ENCODE measurements around the gene PRDM7.
"Not testable (repeated sequence)": the region's sequence is repeated elsewhere in the genome, so short reads cannot be mapped to it uniquely, and the experiment has no call there.

DNA sequence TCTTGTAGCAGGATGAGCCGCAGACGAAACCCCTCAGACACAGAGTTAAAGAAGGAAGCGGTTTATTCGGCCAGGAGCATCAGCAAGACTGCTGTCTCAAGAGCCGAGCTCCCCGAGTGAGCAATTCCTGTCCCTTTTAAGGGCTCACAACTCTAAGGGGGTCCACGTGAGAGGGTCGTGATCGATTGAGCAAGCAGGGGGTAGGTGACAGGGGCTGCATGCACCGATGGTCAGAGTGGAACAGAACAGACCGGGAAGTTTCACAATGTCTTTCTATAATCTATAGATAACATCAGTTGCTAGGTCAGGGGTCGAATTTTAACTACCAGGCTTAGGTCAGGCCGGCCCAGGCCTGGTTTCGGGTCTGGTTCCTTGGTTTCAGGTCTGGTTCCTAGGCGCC is 20.6 kb downstream of the PRDM7 start:
- TF ChIP-seq, protein P1, sequence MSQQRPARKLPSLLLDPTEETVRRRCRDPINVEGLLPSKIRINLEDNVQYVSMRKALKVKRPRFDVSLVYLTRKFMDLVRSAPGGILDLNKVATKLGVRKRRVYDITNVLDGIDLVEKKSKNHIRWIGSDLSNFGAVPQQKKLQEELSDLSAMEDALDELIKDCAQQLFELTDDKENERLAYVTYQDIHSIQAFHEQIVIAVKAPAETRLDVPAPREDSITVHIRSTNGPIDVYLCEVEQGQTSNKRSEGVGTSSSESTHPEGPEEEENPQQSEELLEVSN (IDR thresholded peaks at IDR 0.05; ENCODE audit: borderline replicate concordance, low read depth): not testable (repeated sequence)
- TF ChIP-seq POLR2A (IDR thresholded peaks at IDR 0.05; ENCODE audit: low read length); EHF (CRISPR knock-in tag; IDR thresholded peaks at IDR 0.05): not testable (repeated sequence)
- TF ChIP-seq, protein P2, sequence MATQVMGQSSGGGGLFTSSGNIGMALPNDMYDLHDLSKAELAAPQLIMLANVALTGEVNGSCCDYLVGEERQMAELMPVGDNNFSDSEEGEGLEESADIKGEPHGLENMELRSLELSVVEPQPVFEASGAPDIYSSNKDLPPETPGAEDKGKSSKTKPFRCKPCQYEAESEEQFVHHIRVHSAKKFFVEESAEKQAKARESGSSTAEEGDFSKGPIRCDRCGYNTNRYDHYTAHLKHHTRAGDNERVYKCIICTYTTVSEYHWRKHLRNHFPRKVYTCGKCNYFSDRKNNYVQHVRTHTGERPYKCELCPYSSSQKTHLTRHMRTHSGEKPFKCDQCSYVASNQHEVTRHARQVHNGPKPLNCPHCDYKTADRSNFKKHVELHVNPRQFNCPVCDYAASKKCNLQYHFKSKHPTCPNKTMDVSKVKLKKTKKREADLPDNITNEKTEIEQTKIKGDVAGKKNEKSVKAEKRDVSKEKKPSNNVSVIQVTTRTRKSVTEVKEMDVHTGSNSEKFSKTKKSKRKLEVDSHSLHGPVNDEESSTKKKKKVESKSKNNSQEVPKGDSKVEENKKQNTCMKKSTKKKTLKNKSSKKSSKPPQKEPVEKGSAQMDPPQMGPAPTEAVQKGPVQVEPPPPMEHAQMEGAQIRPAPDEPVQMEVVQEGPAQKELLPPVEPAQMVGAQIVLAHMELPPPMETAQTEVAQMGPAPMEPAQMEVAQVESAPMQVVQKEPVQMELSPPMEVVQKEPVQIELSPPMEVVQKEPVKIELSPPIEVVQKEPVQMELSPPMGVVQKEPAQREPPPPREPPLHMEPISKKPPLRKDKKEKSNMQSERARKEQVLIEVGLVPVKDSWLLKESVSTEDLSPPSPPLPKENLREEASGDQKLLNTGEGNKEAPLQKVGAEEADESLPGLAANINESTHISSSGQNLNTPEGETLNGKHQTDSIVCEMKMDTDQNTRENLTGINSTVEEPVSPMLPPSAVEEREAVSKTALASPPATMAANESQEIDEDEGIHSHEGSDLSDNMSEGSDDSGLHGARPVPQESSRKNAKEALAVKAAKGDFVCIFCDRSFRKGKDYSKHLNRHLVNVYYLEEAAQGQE (IDR thresholded peaks at IDR 0.05): not testable (repeated sequence)
- TF ChIP-seq, protein P3, sequence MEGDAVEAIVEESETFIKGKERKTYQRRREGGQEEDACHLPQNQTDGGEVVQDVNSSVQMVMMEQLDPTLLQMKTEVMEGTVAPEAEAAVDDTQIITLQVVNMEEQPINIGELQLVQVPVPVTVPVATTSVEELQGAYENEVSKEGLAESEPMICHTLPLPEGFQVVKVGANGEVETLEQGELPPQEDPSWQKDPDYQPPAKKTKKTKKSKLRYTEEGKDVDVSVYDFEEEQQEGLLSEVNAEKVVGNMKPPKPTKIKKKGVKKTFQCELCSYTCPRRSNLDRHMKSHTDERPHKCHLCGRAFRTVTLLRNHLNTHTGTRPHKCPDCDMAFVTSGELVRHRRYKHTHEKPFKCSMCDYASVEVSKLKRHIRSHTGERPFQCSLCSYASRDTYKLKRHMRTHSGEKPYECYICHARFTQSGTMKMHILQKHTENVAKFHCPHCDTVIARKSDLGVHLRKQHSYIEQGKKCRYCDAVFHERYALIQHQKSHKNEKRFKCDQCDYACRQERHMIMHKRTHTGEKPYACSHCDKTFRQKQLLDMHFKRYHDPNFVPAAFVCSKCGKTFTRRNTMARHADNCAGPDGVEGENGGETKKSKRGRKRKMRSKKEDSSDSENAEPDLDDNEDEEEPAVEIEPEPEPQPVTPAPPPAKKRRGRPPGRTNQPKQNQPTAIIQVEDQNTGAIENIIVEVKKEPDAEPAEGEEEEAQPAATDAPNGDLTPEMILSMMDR (IDR thresholded peaks at IDR 0.05): not testable (repeated sequence)
- TF ChIP-seq, protein P4, sequence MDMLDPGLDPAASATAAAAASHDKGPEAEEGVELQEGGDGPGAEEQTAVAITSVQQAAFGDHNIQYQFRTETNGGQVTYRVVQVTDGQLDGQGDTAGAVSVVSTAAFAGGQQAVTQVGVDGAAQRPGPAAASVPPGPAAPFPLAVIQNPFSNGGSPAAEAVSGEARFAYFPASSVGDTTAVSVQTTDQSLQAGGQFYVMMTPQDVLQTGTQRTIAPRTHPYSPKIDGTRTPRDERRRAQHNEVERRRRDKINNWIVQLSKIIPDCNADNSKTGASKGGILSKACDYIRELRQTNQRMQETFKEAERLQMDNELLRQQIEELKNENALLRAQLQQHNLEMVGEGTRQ (IDR thresholded peaks at IDR 0.05): not testable (repeated sequence)
